HG02610 (cell line): Measurements from ENCODE around the gene MACIR.
A peak's percentile ranks its signal among the peaks of the same experiment; 100 is the strongest.
"Not testable (repeated sequence)": the region's sequence is repeated elsewhere in the genome, so short reads cannot be mapped to it uniquely, and the experiment has no call there.

Experiments used
- ATAC-seq: cut with Tn5 transposase; IDR thresholded peaks from one replicate; pipeline ENCODE4 v1.9.1; 2021; ENCODE audit warnings: mild to moderate bottlenecking, moderate library complexity; ENCODE audit not compliant: unreplicated experiment

Gene MACIR, protein sequence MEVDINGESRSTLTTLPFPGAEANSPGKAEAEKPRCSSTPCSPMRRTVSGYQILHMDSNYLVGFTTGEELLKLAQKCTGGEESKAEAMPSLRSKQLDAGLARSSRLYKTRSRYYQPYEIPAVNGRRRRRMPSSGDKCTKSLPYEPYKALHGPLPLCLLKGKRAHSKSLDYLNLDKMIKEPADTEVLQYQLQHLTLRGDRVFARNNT

DNA sequence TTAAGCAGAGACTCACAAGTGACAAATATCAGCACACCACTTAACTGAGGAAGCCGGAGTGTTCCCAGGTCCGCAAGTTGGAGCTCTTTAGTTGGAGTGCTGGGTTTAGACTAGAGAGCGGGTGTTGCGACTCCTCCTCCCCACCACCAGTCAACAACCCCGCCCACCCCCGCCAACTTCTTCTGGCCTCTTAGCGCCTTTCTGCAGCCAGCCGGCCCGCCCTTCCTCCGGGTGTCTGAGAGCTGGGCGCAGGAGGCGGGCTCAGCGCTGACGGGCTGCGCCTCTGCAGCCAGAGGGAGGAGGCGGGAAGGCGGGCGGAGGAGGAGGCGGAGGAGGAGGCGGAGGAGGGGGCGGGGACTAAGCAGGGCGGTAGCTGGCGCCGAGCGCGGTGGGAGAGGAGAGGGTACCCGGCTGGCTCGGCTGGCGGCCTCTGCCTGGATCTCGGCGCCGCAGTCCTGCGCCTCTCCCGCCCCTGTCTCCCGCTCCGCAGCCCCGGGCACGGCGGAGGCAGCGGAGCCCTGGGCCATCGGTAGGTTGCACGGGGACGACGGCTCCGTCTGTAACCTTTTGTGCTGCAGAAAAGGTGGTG lies at the start of gene MACIR:
Gene MACIR, plus strand, starts transcription at position 396 of the 589 bp plus-strand sequence. CDS start 17,157 bp downstream, outside the sequence.
- ATAC-seq: peak; percentile 90

DNA sequence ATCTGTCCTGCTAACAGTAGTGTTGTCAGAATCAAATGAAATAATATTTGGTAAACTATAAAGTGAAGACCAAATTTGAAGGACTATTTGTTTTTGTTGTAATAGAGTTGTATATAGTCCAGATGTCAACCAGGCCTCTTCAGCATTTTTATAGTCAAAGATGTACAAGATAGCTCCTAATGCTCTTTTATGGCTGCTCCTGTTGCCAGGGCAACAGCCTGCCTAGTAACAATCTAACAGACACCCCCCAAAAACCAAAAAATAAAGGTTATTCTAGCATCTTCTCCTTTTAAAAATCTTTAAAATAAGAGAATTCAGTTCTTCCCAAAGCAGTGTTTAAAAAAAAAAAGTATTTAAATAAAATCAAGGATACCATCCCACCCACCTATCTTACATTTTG lies 49.5 kb upstream of the MACIR start:
- no peak for ATAC-seq

DNA sequence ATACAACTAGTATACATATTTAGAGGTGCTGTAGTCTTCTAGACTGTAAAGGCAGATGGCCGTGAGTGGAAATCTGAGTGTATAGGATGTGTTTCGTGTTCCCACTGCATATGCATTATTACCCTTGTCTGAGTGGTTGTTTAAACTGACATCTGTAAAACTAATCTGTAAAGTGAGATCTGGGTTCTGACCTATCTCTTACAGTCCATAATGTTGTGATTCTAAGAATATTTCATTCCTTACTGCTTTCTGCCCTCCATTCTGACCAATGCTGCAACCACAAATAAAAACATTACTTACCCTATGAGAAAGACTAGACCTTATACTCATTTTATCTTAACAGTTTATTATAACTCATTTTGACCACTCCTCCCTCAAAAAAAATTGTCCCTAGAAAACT lies 47.6 kb upstream of the MACIR start:
- ATAC-seq: peak; percentile 4

DNA sequence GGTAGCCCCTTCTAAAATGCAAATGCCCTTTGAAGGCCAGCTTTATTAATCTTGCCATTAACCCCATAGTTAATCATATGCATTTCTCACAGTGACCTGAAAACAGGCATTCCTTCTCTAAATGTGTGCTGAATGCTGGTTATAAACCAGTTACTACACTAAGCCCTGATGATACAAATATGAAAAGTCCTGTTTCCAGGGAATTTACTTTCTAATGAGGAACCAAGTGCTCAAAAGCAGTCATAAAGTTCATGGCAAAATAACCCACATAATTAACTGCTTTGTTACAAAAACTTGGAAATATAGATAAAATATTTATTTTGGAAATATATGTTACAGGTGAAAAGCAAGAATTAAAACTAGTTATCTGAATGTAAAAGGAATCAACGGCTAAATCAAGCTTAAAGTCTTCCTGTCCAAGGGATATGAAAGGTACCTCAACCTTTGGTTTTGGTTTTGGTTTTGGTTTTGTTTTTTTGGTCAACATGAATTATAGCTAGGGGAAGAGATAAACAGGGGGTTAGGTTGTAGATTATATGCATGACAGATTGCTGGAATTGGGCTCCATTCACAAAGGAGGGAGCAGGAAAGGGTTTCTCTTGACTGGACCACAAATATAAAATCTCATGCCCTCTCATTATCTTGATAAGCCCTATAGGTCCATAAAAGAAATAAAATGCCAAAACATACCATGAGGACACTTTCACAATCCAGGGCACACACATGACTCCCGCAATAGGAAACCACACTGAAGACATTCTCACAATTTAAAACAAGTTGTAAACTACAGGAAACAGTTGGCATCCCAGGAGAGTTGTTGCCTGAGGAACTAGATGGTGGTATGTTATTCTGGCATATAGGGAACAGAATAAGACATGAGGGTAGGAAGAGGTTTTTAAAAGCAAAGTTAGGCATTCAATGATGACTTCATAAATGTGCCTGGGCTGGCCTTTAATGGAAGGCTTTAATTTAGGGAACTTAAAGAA lies 46.7 kb upstream of the MACIR start:
- peak; percentile 83 for ATAC-seq

DNA sequence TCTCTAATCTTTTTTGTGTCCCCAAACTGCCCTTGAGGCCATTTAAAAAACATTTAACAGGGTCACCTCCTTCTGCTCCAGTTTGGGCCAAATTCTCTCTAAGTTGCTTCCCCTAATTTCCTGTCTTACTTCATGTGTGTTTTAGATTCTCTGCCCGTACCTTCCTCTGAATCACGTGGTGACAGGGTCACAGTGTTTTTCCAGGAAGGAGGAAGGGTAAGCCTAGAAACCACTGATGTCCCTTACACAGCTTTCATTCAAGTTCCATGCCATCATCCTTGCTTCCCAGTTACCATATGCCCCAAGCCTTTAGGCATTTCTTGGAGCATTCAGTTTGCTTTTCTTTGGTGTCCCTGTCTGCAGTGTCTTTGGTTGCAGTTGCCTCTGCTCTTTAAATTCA lies 42.4 kb upstream of the MACIR start:
- ATAC-seq: no peak

DNA sequence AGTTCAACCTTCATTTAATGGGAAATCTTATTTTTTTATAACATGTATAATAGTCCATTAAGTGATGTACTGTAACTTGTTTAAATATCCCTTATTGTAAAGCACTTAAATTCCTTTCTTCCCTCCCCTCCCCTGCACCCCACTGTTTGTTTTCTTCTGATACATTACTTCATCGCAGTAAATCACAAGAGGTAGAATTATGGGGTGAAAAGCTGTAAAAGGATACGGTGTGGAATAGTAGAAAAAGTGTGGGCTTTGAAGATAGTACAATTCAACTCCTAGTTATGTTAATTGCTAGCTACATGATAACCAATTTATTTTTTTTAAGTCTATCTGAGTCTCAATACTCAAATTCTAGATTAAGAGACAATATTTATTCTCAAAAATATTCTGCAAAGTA lies 41.9 kb upstream of the MACIR start:
- no peak for ATAC-seq

DNA sequence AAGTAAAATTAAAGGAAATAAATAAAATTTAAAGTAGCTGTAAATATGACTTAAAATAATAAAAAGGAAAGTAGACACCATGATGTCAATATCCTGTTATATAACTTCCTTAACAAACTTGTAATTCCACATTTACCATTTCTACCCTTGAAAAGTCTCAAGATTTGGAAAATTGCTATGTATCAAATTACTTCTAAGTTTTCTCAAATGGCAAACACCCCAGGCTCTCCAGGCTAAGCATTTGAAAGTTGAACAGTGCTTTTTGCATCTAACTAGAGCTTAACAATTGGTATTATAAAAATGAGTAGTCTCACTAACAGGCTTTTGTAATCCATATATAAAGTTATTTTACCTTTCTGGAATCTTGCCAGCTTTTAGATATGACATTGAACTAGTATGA lies 41.5 kb upstream of the MACIR start:
- ATAC-seq: no peak

DNA sequence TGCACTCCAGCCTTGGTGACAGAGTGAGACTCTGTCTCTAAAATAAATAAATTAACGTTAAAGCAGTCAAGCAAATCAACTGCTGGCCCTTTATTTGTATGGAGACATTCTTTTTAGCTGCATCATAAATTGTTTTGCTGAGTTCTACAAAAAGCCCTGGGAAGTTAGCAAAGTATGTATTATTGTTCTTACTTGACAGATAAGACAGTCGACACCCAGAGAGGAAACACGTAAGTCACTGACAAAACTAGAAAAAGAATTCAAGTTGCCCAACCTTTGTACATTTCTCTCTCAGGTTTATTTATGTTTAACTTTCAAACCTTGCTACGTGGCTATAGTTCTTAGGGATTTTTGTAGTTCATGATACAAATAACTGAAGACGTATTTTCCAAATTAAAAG lies 40.4 kb upstream of the MACIR start:
- ATAC-seq: no peak

DNA sequence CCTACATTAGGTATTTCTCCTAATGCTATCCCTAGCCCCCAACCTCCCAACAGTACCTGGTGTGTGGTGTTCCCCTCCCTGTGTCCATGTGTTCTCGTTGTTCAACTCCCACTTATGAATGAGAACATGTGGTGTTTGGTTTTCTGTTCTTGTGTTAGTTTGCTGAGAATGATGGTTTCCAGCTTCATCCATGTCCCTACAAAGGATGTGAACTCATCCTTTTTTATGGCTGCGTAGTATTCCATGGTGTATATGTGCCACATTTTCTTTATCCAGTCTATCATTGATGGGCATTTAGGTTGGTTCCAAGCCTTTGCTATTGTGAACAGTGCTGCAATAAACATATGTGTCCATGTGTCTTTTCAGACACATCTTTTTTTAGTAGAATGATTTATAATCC lies 39.5 kb upstream of the MACIR start:
- not testable (repeated sequence) for ATAC-seq

DNA sequence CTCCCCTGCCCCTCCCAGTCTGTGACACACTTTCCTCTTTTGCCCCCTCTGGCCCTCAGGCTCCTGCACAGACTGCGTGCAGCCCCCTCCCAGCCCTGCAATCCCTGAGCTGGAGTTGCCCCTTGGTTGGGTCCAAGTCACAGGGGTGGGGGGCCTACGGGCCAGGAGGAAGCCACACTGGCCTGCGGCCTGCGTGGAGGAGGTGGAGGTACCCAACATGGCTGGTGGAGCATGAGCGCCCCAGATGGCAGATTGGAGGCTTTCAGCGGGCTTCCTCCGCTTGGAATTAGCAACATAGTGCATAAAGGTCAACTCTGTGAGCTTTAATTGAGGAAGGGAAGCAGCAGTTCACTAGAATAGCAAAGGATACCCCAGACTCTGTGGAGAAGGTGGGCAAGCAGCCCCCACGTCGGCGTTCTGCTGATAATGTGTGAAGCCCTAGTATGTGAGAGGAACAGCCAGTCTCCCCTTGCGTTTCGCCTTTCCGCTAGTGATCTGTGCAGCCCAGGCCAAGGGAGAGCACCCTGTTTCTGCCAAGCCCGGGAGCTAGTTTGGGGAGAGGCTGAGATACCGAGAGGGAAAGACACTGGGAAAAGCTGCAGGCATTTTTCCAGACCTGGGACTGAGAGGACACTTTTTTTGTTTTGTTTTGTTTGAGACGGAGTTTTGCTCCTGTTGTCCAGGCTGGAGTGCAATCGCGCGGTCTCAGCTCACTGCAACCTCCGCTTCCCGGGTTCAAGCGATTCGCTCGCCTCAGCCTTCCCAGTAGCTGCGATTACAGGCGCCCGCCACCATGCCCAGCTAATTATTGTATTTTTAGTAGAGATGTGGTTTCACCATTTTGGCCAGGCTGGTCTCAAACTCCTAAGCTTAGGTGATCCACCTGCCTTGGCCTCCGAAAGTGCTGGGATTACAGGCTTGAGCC lies 35.3 kb upstream of the MACIR start:
- ATAC-seq: no peak

DNA sequence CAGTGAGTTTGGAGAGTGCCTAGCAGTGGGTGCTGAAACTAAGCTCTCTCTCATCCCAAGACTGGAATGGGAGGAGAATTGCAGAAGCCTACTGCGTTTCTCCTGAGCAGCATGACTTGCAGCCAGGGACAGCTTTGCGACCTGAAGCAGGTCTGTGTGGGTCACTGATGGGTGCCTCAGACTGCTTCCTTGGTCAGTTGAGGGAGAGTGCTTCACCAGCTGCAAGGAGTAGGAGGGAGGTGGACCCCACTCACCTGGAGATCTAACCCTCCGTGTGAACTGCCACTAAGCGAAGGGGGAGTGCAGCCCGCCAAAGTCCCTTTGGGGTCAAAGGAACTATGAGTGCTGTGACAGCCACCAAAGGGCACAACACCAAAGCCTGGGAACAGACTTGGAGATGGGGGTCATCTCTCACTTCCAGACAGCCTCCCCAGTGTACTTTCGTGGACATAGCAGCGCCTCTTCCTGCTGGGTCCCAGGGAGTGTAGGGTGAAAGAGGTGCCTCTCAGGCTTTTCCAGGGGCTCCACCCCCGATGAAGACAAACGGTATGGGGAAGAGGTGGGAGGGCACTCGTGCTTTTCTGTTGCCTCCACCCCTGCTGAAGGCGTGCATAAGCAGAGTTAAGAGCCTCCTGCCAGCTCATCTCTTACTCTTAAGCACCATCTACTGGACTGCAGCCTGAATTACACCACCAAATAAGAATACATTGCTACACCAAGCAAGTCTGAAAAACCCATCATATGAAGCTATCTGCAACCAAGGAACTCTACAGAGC lies 34.3 kb upstream of the MACIR start:
- ATAC-seq: peak; percentile 89

DNA sequence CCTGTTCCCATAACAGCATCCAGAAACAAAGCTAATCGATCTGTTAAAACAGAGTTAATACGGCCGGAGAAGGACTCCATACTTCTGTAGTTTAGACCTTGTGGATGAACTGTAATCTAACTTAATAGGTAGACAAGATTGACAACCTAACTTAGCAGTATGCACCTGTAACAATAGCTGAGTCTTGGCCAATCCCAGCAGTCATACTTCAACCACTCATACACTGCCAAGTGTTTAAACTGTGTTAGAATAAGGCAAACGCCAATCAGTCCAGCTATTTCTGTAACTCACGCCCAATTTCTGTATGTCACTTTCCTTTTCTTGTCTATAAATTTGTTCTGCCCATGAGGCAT lies 33.7 kb upstream of the MACIR start:
- ATAC-seq: no peak

DNA sequence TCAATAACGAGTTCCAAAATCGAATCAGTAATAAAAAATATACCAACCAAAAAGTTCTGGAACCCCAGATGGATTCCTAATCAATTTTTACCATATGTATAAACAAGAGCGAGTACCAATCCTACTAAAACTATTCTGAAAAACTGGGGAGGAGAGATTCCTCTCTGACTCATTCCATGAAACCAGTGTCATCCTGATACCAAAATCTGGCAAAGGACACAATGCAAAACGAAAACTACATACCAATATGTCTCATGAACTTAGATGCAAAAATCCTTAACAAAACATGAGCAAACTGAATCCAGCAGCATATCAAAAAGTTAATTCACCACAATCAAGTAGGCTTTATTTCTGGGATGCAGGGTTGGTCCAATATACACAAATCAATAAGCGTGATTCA lies 30.5 kb upstream of the MACIR start:
- no peak for ATAC-seq

DNA sequence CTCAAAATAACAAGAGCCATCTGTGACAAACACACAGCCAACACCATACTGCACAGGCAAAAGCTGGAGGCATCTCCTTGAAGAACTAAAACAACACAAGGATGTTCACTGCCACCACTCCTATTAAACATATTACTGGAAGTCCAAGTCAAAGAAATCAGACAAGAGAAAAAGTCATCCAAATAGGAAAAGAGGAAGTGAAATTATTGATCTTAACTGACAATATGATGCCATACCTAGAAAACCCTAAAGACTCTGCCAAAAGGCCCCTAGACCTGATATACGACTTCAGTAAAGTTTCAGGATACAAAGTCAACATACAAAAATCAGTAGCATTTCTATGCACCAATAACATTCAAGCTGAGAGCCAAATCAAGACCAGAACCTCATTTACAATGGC lies 30.0 kb upstream of the MACIR start:
- no peak for ATAC-seq

DNA sequence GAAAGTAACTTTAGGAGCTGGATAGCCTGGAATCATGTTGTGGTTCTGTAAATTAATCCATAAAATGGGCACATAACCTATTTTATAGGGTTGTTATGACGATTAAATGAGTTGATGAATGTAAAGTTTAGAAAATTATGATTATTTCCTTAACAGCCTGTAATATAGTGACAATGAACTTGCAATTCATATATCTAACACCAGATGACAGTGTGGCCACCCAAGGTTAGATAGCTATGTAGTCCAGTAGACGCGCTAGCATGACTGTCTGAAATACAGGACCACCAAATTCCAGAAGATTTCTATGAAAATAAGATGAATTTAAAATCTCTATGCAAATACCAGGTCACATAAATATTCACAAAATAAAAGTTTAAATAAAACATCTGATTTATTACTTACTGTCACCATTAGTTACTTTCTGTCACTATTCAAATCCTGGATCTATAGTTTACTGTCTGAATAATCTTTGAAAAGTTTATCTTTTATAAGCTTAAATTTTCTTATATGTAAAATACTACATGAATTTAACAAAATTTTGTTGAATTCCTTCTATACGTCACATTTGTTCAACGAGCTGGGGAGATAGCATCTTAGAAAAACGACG lies 26.1 kb upstream of the MACIR start:
- ATAC-seq: peak; percentile 80

DNA sequence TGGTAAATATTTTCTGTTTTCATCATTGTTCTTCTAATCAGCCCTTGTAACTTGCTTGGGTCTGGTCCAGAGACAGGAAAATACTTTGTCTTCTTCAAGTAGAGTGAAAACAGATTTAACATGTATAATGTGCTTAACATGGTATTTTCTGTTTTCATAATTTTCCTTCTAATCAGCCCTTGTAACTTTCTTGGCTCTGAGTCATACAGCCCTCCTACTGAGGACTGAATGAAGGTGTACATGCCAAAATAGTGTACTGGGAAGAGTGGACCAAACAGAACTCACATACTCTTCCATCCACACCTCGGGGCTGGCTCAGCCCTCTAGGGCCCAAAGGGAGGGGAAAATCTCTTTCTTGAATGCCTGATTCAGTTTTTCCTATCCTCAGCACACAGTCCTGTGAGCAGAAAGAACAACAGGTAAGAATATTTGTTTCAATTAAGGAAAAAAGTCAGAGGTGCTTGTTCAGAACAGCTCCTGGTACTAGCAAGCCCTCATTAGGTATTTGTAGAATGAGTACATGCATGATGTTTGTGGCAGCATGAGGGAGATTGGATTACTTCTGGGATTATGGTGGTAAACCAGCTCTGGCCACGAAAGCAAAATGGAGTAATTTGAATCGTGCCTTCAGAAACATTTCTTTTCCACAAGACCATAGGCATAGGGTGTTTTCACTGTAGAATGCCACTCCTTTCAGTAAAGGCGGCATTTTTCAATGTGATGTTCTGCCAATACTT lies 24.2 kb upstream of the MACIR start:
- no peak for ATAC-seq

DNA sequence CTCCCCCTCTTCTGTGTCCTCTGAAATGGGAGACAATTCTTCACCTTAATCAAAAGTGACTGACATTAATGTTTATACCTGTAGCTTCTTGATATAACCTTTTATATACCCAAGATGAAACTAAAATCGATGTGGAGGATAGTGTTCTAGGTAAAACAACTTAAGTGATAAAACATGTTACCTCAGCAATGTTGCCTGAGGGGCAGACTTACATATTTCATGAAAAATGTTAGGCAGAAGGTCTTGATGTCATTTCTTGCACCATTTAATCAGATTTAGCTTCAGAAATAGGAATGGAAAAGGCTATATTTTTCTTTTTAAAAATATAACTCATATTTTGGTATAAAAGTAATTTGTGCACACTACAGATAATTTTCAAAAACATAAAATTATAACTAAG lies 22.7 kb upstream of the MACIR start:
- no peak for ATAC-seq

DNA sequence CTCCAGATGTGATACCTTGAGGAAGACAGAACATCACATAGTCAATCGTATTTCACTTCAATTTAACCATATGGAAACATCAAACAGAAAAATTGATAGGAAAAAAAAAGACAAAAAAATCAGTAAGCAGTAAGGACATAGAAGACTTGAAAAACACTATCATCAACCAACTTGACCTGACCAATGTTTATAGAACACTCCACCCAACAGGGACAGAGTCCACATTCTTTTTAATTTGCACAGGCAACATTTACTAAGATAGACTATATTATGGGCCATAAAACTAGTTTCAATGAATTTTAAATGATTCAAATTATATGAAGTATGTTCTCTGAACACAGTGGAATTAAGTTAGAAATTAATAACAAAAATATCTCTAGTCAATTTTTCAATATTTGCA lies 20.8 kb upstream of the MACIR start:
- ATAC-seq: no peak

DNA sequence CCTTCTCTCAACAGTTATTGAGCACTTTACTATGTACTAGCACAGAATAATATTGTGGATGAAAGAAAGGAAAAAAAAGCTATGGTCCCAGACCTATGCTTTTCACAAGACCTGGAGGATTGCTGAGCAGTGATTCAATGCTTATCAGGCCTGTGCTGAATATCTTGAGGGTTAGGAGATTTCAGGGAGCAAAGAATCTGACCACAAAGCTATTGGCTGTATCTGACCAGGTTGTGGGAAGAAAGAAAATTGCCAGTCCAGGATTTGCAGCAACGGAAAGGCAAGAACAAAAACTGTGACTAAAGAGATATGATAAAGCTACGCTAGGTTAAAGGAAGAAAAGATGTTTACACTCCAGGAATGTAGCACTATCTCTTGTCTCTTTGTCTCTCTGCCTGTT lies 14.9 kb upstream of the MACIR start:
- ATAC-seq: no peak
